HG03520 (cell line): ENCODE results near the gene RIN1.

Experiments used
- ATAC-seq: cut with Tn5 transposase; IDR thresholded peaks from one replicate; pipeline ENCODE4 v1.9.1; 2021; ENCODE audit warnings: mild to moderate bottlenecking, moderate library complexity; ENCODE audit not compliant: unreplicated experiment

RIN1 gene

DNA sequence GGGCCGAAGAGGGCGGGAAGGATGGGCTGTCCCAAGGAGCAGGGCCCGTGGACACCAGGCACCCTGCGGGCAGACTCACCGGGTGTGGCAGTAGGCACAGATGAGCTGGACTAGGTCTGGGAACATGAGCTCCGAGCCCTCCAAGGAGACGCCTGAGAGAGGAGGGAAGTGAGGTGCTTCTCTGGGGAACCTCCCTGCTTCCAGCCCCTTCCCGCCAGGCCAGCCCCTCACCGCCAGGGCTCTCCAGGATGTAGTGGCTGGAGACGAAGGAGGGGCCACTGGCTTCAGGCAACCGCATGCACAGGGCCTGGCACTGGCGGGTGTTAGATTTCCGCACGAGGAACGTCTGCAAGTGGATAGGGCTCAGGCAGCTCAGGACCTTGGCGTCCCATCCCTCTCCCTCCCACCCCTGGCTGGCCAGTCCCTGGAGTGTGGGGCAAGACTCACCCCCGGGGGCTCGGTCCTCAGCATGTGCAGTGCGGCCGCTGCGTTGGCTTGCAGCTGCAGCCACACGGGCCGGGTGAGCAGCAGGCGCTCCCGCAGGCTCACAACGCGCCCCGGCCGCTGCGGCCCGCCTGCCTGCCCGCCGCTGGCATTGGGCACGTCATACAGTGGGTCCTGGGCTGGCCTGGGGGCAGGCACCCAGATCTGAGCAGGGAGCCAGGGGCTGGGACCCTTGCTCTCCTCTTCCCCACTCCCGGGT is 552 bp downstream of the RIN1 start:
- ATAC-seq = no peak

GRCh38 chr11:66334605-66335442 is 1.4 kb downstream of the RIN1 start:
- ATAC-seq = no peak

- ATAC-seq = no peak
These were observed 2.2 kb downstream of the RIN1 start for GRCh38 chr11:66333896-66334604.

DNA sequence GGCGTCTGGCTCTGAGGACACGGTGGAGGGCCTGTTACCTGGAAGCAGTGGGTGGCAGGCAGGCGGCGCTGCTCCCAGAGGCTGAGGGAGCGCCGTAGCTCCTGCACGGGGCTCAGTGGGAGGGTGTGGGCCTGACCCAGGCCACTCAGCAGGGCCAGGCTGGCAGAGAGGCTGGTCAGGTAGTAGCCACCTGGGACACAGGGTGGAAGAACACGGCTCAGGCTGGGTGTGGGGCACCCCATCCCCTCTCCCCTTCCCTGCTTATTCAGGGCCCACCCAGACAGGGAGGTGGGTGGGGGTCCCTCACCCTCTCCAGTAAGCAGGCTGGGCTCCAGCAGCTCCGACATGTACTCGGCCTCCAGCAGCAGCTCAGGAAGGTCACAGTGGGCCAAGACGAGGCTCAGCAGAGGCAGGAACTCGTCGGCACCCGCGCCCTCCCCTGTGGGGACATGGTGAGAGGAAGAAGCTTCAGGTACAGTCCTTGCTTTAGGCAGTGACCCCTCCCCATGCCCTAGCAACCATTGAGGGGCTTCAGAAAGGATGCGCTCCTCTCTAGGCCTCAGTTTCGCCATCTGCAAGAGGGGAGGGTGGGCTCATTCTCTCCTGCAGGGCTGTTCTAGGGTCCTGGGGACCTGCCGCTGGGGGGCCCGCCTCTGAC is 2.9 kb downstream of the RIN1 start:
- no peak for ATAC-seq

DNA sequence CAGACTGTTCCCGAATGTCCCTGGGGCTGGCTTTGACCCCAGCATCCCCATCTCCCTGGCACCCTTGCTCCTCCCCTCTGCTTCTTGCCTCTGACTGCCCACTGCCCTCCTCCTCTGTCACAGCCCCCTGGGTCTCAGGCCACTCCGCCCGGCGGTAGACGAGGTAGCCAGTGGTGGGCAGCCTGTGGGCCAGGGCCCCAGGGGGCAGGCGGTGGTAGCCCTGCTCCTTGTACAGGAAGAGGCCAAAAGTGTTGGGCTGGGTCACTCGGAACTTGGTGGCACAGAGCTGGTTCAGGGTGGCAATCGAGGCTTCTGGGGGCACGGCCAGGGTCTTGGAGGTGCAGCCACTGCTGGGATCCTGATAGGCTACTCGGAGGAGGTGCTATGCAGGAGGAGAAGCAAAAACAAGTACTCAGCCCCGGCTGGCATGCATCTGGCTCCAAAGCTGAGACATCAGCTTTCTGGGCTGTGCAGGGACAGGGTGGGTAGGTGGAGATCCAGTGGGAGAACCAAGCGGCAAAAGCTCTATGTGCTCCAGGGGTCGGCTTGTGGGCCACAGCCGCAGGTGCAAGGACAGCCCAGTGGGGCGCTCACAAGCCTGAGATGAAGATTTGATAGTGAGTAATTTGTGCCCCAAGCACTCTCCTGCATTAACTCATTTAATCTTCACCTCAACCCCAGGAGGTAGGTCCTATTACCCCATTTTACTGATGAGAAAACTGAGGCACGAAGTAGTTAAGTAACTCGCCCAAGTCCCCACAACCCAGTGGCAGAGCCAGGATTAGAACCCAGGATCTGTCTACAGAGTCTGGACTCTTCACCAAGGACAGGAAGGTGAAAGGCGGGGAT is 3.6 kb downstream of the RIN1 start:
- no peak for ATAC-seq

DNA sequence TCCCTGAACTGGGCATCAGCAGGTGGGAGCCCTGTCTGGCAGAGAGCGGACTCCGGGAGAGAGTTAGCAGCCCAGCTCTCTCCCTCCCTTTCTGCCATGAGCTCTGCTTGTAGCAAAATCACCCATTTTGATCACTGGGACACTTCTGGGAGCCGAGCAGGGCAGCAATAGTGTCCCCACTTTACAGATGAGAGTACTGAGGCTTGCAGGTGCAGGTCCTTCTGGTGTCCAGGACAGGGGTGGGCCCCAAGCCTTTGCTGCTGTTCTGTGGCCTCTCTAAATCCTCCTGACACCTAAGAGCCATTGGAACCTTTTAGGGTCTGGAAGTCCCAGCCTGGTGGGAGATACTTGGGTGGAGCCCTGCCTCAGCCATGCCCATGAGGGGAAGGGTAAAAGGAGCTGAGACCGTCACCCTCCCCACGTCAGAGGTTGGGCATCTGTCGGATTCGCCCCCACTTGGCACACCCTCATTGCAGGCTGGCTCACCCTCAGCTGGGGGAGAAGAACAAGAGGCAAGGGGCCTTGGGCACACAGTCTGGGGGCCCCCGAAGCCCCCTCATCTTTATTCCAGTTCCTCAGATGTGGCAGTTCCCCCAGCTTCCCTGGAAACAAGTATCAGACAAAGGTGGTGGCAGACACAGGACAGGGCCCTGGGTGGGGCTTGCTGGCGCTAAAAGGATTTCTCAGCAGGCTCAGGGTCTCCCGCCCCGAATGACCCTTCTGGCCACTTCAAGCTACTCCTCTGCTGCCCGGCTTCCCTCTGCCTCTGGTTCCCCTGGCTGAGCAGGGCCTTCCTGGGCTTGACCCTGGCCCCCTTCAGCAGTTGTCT is 4.5 kb downstream of the RIN1 start:
- no peak for ATAC-seq

GRCh38 chr11:66330931-66331330 is 5.3 kb downstream of the RIN1 start:
- ATAC-seq = no peak

DNA sequence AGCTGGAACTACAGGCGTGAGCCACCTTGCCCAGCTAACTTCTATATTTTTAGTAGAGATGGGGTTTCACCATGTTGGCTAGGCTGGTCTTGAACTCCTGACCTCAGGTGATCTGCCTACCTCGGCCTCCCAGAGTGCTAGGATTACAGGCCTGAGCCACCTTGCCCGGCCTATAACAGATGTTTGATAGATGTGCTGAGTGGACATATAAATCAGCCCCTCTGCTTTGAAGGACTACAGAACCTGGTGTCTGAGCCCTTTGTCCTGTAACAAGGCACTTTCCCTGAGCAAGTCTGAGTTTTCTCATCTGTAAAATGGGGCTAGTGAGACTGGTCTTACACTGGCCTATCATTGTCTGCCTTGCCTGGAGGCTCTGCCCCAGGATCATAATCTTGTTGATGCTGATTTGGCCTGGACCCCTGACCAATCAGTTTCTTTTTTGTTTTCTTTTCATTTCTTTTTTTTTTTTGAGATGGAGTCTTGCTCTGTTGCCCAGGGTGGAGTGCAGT is 7.0 kb downstream of the RIN1 start:
- no peak for ATAC-seq

DNA sequence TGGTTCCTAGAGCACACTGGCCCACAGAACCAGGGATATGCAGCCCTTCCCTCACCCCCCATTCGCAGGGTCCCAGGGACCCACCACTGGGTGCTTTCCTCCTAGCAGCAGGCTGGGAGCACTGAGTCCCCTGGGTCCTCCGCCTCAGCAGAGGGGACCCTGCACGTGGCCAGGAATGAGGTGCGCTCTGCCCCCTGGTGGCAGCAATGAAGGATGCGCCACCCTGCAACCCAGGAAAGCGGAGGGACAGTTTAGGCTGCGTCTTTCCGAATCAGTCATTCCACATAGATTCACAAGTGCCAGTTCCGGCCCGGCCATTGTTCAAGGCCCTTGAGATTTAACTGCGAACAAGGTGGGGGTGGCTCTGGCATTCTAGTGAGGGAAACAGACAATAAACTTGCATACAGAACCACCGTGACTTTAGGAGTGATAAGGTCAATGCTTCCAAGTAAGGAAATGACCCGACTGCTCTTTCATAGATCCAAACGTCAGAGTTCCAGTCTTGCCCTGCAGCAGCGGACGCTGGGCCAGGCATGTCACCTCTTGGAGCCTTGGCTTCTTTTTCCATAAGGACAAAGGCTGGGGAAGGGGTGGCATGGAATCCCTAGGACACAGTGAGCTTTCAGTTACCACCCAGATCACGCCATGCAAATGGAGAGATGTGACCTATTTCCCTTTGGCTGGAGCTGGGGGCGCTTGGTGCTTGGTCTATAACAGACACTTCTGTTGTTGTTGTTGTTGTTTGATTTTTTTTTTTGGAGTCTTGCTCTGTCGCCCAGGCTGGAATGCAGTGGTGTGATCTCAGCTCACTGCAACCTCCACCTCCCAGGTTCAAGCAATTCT is 7.7 kb downstream of the RIN1 start:
- ATAC-seq = no peak

DNA sequence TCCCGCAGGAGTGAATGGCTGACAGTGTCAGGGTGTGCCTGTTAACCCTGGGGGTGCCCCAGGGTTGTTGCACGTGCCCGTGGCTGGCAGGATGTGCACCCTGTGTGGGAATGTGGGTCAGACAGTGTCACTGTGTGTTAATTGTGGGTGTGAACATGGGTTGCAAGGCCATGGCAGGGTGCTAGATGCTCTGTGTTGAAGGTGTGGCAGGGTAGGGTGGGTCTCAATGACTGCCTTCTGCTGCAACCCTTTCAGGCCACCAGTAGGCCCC is 8.3 kb downstream of the RIN1 start:
- ATAC-seq = no peak

DNA sequence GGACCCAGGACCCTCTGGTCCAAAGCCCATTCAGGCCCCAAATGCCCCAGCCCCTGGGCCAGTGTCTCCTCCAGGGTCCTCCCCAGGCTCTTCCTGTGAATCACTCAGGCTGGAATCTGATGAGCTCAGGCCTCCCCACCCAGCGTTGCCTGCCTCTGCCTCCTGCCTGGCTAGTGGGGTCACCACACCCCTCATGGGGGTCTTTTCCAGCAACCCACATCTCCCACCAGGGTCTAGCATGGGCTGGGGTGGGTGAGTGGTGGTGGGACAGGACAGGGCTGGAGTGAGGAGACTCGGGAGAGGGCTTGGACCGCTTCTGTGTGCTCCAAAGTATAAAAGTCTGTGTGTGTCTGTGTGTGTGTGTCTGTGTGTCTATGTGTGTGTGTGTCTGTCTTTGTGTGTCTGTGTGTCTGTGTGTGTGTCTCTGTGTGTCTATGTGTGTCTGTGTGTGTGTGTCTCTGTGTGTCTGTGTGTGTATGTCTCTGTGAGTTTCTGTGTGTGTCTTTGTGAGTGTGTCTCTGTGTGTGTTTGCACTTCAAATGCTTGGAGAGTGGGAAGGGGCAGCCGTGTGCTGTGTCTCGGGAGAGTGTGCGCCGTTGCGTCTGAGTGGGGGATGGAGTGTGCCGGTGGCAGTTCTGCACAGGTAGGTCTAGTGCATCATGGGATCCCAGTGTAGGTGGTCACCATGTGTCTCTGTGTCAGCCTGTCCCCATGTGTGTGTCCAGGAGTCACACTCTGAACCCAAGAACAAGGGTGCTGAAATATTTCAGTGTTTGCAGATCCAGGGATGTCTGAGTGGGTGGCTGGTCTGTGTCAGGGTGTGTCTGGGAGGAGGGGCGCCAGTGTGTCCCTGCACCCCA is 8.8 kb downstream of the RIN1 start:
- ATAC-seq = no peak

GRCh38 chr11:66326261-66327111 is 9.7 kb downstream of the RIN1 start:
- no peak for ATAC-seq

DNA sequence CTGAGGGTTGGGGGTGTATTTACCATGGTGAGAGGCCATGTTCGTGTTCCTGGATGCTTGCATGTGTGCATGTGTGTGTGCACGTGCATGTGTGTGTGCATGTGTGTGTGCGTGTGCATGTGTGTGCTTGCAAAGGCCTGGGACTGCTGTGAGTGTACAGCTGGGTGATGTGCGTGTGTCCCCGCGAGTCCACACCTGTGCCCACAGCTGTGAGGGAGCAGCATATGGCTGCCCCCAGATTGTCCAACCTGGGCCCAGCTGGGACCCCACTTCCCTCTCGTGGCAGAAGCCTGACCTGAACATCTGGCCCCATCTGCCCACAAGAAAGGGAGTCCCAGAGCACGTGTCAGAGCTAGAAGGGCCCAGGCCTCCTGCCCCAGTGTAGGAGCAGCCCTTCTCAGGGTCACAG is 11.0 kb downstream of the RIN1 start:
- ATAC-seq = no peak

GRCh38 chr11:66324664-66325063 is 11.6 kb downstream of the RIN1 start:
- ATAC-seq = no peak

GRCh38 chr11:66323684-66324083 is 12.6 kb downstream of the RIN1 start:
- ATAC-seq = no peak

GRCh38 chr11:66322732-66323427 is 13.4 kb downstream of the RIN1 start:
- no peak for ATAC-seq
